Measurements from ENCODE around the gene NPDC1. TPM values are rescaled to one million over a fixed set of nuclear protein-coding genes. Genes with fewer than 3 reads are reported as not detected.

NPDC1 gene
- total RNA-seq, 1 donor from 2014 or later = 124 TPM

DNA sequence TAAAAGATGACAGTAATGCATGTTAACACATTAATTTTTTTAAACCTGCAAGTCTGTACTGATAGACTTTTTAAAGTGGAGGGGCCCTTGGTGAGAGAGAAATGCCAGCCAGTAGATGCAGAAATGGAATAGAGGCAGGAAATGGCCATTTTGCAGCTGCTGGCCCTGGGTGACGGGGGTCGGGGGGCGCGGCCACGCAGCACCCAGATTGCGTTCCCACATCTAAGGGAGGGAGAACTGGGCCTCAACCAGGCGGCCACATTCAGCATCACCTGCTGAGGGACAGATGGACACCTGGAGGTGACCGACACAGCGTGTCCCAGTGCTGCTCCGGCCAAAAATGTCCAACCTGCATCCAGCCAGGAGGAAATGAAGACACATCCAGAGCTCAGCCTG lies 43.3 kb downstream of the NPDC1 start:
- DNase-seq (no peak), ATAC-seq (no peak)
- TF ChIP-seq, protein P1, sequence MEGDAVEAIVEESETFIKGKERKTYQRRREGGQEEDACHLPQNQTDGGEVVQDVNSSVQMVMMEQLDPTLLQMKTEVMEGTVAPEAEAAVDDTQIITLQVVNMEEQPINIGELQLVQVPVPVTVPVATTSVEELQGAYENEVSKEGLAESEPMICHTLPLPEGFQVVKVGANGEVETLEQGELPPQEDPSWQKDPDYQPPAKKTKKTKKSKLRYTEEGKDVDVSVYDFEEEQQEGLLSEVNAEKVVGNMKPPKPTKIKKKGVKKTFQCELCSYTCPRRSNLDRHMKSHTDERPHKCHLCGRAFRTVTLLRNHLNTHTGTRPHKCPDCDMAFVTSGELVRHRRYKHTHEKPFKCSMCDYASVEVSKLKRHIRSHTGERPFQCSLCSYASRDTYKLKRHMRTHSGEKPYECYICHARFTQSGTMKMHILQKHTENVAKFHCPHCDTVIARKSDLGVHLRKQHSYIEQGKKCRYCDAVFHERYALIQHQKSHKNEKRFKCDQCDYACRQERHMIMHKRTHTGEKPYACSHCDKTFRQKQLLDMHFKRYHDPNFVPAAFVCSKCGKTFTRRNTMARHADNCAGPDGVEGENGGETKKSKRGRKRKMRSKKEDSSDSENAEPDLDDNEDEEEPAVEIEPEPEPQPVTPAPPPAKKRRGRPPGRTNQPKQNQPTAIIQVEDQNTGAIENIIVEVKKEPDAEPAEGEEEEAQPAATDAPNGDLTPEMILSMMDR (IDR thresholded peaks at IDR 0.05) = no peak
- Histone ChIP-seq H3K27ac (no peak overlapping the region), H3K36me3 (no peaks in the 10 kb centered on the region), H3K9me3 (no peaks in the 10 kb centered on the region), H3K27me3 (ENCODE audit: low read depth) (no peaks in the 10 kb centered on the region), H3K4me3 (no peak overlapping the region), H3K4me1 (peaks cover 17% of the 10 kb centered on the region)
- intact Hi-C loops (cut with DNase I) = no loop called here

DNA sequence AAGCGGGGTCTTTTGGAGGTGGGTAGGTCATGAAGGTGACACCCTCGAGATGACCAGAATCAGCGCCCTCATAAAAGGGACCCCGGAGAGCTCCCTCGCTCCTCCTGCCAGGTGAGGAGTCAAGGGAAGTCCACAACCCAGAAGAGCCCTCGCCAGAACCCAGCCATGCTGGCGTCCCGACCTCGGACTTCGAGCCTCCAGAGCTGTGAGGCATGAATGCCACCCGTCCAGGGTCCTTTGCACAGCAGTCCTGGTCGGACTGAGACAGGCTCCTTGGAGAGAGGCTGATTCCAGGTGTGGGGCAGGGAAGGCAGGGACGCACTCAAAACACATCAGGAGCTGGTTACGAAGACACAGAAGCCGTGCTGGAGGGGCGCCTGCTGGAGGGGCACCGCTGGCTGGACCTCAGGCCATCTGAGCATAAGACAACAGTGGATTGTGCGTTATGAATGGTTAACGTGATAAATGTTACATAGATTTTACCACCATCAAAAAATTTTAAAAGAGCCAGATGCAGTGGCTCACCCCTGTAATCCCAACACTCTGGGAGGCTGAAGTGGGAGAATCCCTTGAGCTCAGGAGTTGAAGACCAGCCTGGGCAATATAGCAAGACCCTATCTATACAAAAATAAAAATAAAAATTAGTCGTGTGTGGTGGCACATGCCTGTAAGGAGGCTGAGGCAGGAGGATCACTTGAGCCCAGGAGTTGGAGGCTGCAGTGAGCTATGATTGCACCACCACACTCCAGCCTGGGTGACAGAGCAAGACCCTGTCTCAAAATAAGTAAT lies 43.9 kb downstream of the NPDC1 start:
- Histone ChIP-seq H3K36me3 (no peaks in the 10 kb centered on the region), H3K4me3 (no peak overlapping the region), H3K9me3 (no peaks in the 10 kb centered on the region), H3K27ac (no peak overlapping the region), H3K27me3 (ENCODE audit: low read depth) (no peaks in the 10 kb centered on the region), H3K4me1 (peaks cover 17% of the 10 kb centered on the region)
- TF ChIP-seq, protein P1 (IDR thresholded peaks at IDR 0.05) = no peak
- DNase-seq = no peak
- no peak for ATAC-seq
- intact Hi-C loops (cut with DNase I) = no loop called here

DNA sequence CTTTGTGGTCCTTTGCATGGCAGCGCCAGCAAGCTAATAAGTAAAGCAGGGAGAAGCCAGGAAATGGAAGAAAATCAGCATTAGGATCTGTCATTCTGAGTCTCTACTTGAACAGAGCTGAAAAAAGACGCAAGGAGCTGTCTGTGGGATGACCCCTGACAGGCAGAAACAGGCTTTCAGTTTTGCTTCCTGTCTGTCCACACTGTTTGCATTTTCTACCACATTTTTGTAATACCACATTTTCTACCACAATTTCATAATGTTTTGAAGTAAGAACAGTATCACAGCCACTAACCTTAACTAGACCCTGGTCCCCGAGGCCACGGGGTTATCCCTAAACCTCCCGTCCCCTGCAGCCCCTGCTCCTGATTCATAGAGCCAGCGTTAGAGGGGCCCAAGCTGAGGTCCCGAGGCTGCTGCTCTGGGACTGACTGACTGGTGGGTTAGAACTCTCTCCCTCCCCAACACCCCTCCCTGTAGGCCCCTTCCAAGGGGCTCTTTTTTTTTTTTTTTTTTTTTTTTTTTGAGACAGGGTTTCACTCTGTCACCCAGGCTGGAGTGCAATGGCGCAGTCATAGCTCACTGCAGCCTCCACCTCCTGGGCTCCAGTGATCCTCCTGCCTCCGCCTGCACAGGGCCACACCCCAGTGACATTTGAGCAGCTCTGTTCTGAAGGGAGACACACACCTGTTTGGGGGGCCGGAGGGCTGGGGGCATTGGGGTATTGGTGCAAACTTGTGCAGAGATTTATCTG lies 45.6 kb downstream of the NPDC1 start:
- no peak for DNase-seq
- TF ChIP-seq, protein P1 (IDR thresholded peaks at IDR 0.05) = no peak
- intact Hi-C loops (cut with DNase I) = no loop called here
- no peaks in the 10 kb centered on the region for H3K9me3 ChIP-seq
- H3K27ac ChIP-seq = peak overlapping the region; percentile 58
- H3K36me3 ChIP-seq = no peaks in the 10 kb centered on the region
- H3K4me3 ChIP-seq = no peak overlapping the region
- peak in 1 of 2 donors; percentile 6 for ATAC-seq
- H3K4me1 ChIP-seq = peaks cover 33% of the 10 kb centered on the region
- no peaks in the 10 kb centered on the region for H3K27me3 ChIP-seq (ENCODE audit: low read depth)

DNA sequence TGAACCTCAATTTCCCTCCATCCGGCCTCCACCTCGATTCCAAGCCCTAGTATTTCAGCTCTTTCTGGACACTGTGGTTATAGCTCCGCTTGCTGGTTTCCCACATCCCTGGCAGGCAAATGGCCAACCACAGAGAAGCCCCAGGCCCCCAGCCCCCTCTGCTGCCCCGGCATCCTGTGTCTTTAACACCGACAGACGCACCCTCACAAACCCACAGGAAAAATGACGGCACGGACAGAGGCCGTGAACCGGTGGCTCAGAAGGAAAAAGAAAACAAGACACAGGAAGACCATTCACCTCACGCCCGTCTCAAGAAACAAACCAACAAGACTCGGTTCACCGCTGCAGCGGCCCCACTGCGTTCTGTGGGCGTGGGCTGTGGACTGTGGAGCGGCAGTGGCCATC lies 48.1 kb downstream of the NPDC1 start:
- no peak for ATAC-seq
- Histone ChIP-seq H3K4me3 (no peak overlapping the region), H3K4me1 (peaks cover 58% of the 10 kb centered on the region), H3K27ac (peak overlapping the region; percentile 81), H3K36me3 (peaks cover 16% of the 10 kb centered on the region), H3K27me3 (ENCODE audit: low read depth) (no peaks in the 10 kb centered on the region), H3K9me3 (no peaks in the 10 kb centered on the region)
- DNase-seq = no peak
- intact Hi-C loops (cut with DNase I) = no loop called here
- TF ChIP-seq, protein P1 (IDR thresholded peaks at IDR 0.05) = no peak

DNA sequence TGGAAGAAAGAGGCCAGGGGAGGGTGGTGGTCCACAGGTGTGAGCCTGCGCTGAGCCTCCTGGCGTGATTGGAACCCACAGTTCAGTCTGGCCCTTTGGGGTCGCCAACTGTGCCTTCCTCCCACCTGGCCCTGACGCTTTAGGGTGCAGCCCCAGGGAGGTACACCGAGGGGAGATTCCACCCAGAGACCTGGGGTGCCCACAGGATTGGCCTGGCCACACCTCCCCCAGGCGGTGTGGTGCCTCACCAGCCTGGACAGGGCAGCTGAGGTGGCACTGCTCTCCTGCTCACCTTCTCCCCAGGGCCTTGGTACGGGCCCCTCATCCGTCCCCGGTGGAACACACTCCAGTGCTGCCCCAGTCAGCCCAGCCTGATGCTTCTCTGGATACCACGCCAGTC lies 48.6 kb downstream of the NPDC1 start:
- DNase-seq (no peak), ATAC-seq (no peak)
- Histone ChIP-seq H3K27me3 (ENCODE audit: low read depth) (no peaks in the 10 kb centered on the region), H3K9me3 (no peaks in the 10 kb centered on the region), H3K4me3 (peak overlapping the region; percentile 55), H3K4me1 (peaks cover 62% of the 10 kb centered on the region), H3K27ac (peak overlapping the region; percentile 81), H3K36me3 (peaks cover 16% of the 10 kb centered on the region)
- TF ChIP-seq, protein P1 (IDR thresholded peaks at IDR 0.05) = no peak
- intact Hi-C loops (cut with DNase I) = no loop called here
